Renal cortex interstitium (tissue), 15 donors: ENCODE measurements around the gene RAB27B. TPM values are rescaled to one million over a fixed set of nuclear protein-coding genes. Genes with fewer than 3 reads are reported as not detected.

Source experiments
- DNase-seq, 11 donors: peaks; one replicate each; pipeline ENCODE4 v3.0.0-alpha.2; 2013; ENCODE audit warnings: low read depth in 9 of 11, low spot score in 4 of 11; ENCODE audit errors: extremely low read depth in 1 of 11
- long read RNA-seq, 16 experiments: transcript quantifications; one replicate each; lab custom pipeline, GENCODE V29; 2026
- polyA plus RNA-seq, 3 donors: library from polyadenylated mRNA; unstranded; fragments of 120-200 nt; gene quantifications; one replicate each; pipeline ENCODE4 v1.2.1, GENCODE V29; 2013; ENCODE audit not compliant: insufficient read length in 3 of 3

Gene RAB27B
- polyA plus RNA-seq = 1 to 10 TPM; 3.6 to 3.7 (median 3.6) TPM
- long read RNA-seq, donor 1 = 0 reads
- long read RNA-seq, donor 2 = 0 reads
- long read RNA-seq, donor 3, full-length matches to known transcripts = 1 of 1 reads
- long read RNA-seq, donor 3, partial matches to known transcripts = 0 of 1 reads
- long read RNA-seq, donor 3, other reads (novel, unspliced or antisense) = 0 of 1 reads
- long read RNA-seq, donor 4, full-length matches to known transcripts = 1 of 1 reads
- long read RNA-seq, donor 4, partial matches to known transcripts = 0 of 1 reads
- long read RNA-seq, donor 4, other reads (novel, unspliced or antisense) = 0 of 1 reads
- long read RNA-seq, donor 5 = 0 reads
- long read RNA-seq, donor 6 = 0 reads
- long read RNA-seq, donor 7 = 0 reads
- long read RNA-seq, donor 8 = 0 reads
- long read RNA-seq, donor 9 = 0 reads
- long read RNA-seq, donor 10, full-length matches to known transcripts = 3 of 3 reads
- long read RNA-seq, donor 10, partial matches to known transcripts = 0 of 3 reads
- long read RNA-seq, donor 10, other reads (novel, unspliced or antisense) = 0 of 3 reads
- long read RNA-seq, donor 11, full-length matches to known transcripts = 2 of 2 reads
- long read RNA-seq, donor 11, partial matches to known transcripts = 0 of 2 reads
- long read RNA-seq, donor 11, other reads (novel, unspliced or antisense) = 0 of 2 reads
- long read RNA-seq, donor 12 = 0 reads
- long read RNA-seq, donor 13 = 0 reads
- long read RNA-seq, donor 14 = 0 reads
- long read RNA-seq, donor 15 = 0 reads
- long read RNA-seq, donor 16, full-length matches to known transcripts = 1 of 1 reads
- long read RNA-seq, donor 16, partial matches to known transcripts = 0 of 1 reads
- long read RNA-seq, donor 16, other reads (novel, unspliced or antisense) = 0 of 1 reads

GRCh38 chr18:54828281-54828881, at the start of gene RAB27B:
Gene RAB27B, plus strand, starts transcription at chr18:54828477. Its CDS starts 49,109 bp downstream, at chr18:54877586.
- DNase-seq = peak; percentile 47 to 80 (median 63)

GRCh38 chr18:54780285-54780861, 47.9 kb upstream of the RAB27B start:
- no peak for DNase-seq

- DNase-seq = no peak
These were observed 47.3 kb upstream of the RAB27B start for GRCh38 chr18:54780970-54781369.

GRCh38 chr18:54783139-54783538, 45.1 kb upstream of the RAB27B start:
- no peak for DNase-seq

- no peak for DNase-seq
These were observed 42.1 kb upstream of the RAB27B start for GRCh38 chr18:54786206-54786605.

- no peak for DNase-seq
These were observed 41.2 kb upstream of the RAB27B start for GRCh38 chr18:54787121-54787520.

GRCh38 chr18:54787616-54788015, 40.7 kb upstream of the RAB27B start:
- no peak for DNase-seq

GRCh38 chr18:54790109-54790508, 38.2 kb upstream of the RAB27B start:
- DNase-seq = no peak

- DNase-seq = no peak
These were observed 36.6 kb upstream of the RAB27B start for GRCh38 chr18:54791657-54792056.

- no peak for DNase-seq
These were observed 36.2 kb upstream of the RAB27B start for GRCh38 chr18:54792079-54792478.

GRCh38 chr18:54794823-54795222, 33.5 kb upstream of the RAB27B start:
- DNase-seq = no peak

- no peak for DNase-seq
These were observed 30.1 kb upstream of the RAB27B start for GRCh38 chr18:54798186-54798585.

GRCh38 chr18:54801374-54801773, 26.9 kb upstream of the RAB27B start:
- no peak for DNase-seq

- DNase-seq = no peak
These were observed 26.1 kb upstream of the RAB27B start for GRCh38 chr18:54802178-54802577.

GRCh38 chr18:54802686-54803395, 25.4 kb upstream of the RAB27B start:
- no peak for DNase-seq

- no peak for DNase-seq
These were observed 22.5 kb upstream of the RAB27B start for GRCh38 chr18:54805571-54806334.

- DNase-seq = no peak
These were observed 21.8 kb upstream of the RAB27B start for GRCh38 chr18:54806526-54806925.

- DNase-seq = no peak
These were observed 21.0 kb upstream of the RAB27B start for GRCh38 chr18:54807303-54807702.
